Lower leg skin (tissue), 4 donors: ENCODE data around the gene DISP2. TPM values are rescaled to one million over a fixed set of nuclear protein-coding genes. Genes with fewer than 3 reads are reported as not detected.

Source experiments
- DNase-seq, 2 donors: peaks; one replicate each; pipeline ENCODE4 v3.0.0-alpha.2; 2019; ENCODE audit warnings: low spot score in 2 of 2
- H3K4me3 ChIP-seq: fragments of 200-600 bp; sonication (generic); 2 replicates; pipeline ENCODE4 v1.5.1; 2017; ENCODE audit warnings: mild to moderate bottlenecking, low read depth; ENCODE audit not compliant: poor library complexity, severe bottlenecking
- POLR2A ChIP-seq, 2 donors: fragments of 450-650 bp; IDR thresholded peaks; one replicate each; pipeline ENCODE4 v1.6.1; 2016 to 2017; ENCODE audit warnings: antibody characterized with exemption in 2 of 2, mild to moderate bottlenecking in 1 of 2, moderate library complexity in 1 of 2
- WGBS, 2 donors: methylation state at CpG; one replicate each; pipeline ENCODE4 v1.1.5; 2018; 5-methylcytosine and 5-hydroxymethylcytosine counted together
- intact Hi-C: fragments of 100-400 bp; cut with DNase I; formaldehyde crosslinking; loops from one replicate; pipeline ENCODE4 v1.15.0; 2023; ENCODE audit warnings: low total_unique reads
- total RNA-seq, 4 donors: library from RNA; depleted of rRNA; stranded (reverse); fragments of >200 nt; gene quantifications; one replicate each; pipeline ENCODE4 v1.1.0, GENCODE V29; 2016
- TF ChIP-seq, protein P1 (sequence below), 3 donors: fragments of 450-650 bp; IDR thresholded peaks; one replicate each; pipeline ENCODE4 v1.5.1; 2016; ENCODE audit warnings: antibody characterized with exemption in 3 of 3, mild to moderate bottlenecking in 3 of 3, moderate library complexity in 2 of 3

DISP2 gene
- total RNA-seq, 4 donors from 2014 or later: 0.05 to 0.08 (median 0.06) TPM; not detected in 1

DNA sequence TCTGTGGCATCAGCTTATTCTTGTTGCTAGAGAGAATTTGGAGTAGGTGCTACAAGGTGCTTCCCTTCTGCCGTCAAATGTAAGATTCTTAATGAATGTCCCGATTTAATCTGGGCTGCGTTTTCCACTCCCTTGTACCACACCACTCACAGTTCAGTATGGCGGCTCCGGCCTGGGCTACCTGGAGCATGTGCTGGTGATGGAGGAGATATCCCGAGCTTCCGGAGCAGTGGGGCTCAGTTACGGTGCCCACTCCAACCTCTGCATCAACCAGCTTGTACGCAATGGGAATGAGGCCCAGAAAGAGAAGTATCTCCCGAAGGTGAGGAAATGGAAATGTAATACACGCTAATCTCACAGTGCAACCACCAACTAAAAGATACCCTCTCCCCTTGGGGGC lies 52.5 kb downstream of the DISP2 start:
- intact Hi-C loops: no loop called here
- 96 to 98% methylated on average over 11 of the region's 11 CpGs for WGBS, 2 donors
- DNase-seq: no peak
- TF ChIP-seq POLR2A (IDR thresholded peaks at IDR 0.05): no peak
- TF ChIP-seq, protein P1, sequence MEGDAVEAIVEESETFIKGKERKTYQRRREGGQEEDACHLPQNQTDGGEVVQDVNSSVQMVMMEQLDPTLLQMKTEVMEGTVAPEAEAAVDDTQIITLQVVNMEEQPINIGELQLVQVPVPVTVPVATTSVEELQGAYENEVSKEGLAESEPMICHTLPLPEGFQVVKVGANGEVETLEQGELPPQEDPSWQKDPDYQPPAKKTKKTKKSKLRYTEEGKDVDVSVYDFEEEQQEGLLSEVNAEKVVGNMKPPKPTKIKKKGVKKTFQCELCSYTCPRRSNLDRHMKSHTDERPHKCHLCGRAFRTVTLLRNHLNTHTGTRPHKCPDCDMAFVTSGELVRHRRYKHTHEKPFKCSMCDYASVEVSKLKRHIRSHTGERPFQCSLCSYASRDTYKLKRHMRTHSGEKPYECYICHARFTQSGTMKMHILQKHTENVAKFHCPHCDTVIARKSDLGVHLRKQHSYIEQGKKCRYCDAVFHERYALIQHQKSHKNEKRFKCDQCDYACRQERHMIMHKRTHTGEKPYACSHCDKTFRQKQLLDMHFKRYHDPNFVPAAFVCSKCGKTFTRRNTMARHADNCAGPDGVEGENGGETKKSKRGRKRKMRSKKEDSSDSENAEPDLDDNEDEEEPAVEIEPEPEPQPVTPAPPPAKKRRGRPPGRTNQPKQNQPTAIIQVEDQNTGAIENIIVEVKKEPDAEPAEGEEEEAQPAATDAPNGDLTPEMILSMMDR (IDR thresholded peaks at IDR 0.05): no peak
- H3K4me3 ChIP-seq: no peak overlapping the region

DNA sequence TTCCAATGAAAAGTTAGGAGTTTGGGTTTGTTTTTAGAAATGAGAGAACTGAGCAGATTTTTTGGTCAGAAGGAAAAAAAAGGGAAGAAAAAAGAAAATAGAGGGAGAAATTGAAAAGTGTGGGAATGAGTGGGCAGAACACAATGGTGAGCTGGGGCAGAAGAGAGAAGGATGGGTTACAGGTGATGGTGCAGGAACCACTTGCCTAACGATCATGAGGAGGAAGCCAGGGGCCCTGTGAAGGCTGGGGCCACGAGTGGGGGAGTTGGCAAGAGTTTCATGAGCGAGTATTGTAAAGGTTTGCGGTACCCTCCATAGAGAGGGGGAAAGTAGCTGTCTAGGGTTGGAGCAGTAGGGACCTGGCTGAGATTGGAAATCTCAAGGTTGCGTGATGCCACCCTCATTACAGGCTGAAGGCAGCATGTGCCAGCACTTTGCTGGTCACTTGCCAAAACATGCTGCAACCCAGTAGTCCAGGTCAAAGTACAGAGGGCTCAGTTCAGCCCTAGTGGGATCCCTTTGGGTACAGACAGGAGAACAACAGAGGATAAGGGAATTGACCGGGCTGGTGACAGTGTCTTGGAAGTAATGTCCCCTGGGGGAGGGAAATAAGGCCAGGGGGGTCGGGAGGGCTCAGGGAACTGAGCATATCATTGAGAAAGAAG lies 54.2 kb downstream of the DISP2 start:
- 86 to 90% methylated on average over 7 of the region's 7 CpGs for WGBS, 2 donors
- DNase-seq: no peak
- intact Hi-C loops: no loop called here
- TF ChIP-seq, protein P1 (IDR thresholded peaks at IDR 0.05): no peak
- no peak for TF ChIP-seq POLR2A (IDR thresholded peaks at IDR 0.05)
- H3K4me3 ChIP-seq: no peak overlapping the region

DNA sequence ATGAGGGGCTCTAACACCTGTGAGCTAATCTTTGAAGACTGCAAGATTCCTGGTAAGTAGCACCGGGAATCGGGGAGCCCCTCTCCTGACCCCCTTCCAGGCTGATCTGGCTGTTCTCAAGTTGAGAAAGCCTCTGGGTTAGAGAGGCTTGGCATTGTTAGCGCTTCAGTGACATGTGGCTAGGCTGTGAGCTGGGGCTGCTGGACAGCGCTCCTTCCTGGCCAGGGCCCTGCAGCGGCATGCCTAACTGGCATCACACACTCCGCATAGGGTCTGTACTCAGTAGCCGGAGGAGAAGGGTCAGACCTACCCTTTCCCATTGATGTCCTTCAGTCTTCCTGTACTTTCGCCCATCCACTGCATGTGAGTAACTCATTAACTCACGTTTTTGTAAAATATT lies 55.0 kb downstream of the DISP2 start:
- TF ChIP-seq, protein P1 (IDR thresholded peaks at IDR 0.05): no peak
- TF ChIP-seq POLR2A (IDR thresholded peaks at IDR 0.05): no peak
- intact Hi-C loops: no loop called here
- WGBS, 2 donors: 92 to 93% methylated on average over 9 of the region's 9 CpGs
- H3K4me3 ChIP-seq: no peak overlapping the region
- no peak for DNase-seq

DNA sequence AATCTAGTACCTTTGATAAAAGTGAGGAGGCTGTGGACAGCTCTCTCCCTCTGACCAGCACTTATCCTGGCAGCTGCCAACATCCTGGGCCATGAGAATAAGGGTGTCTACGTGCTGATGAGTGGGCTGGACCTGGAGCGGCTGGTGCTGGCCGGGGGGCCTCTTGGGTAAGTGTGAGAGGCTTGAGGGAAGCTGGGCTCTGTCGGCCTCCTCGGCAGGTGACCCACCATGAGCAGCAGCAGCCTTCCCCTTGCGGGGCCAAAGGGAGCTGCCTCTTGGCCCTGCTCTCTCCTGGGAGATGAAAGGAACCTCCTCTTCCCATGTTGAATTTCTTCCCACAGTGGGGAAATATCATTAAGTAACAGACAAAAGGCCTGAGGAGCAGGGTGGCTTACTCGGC lies 56.8 kb downstream of the DISP2 start:
- no peak for TF ChIP-seq POLR2A (IDR thresholded peaks at IDR 0.05)
- TF ChIP-seq, protein P1 (IDR thresholded peaks at IDR 0.05): no peak
- no peak overlapping the region for H3K4me3 ChIP-seq
- no peak for DNase-seq
- WGBS, 2 donors: 87 to 92% methylated on average over 7 of the region's 7 CpGs
- intact Hi-C loops: no loop called here

DNA sequence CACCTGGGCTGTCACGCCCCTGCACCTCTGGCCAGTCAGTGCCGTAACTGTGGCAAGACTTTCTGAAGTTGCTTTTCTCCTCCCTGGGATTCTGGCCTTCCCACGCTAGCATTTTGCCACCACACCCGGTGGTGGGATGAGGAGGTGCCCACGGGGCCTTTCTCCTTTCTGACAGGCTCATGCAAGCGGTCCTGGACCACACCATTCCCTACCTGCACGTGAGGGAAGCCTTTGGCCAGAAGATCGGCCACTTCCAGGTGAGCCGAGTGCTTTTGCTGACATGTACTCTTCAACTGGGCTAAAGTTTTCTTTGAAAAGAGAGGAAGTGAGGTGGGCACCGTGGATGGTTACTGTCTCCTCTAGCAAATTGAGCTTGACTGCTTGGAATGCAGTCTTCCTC lies 57.2 kb downstream of the DISP2 start:
- no peak overlapping the region for H3K4me3 ChIP-seq
- 76 to 87% methylated on average over 9 to 10 of the region's 10 CpGs for WGBS, 2 donors
- TF ChIP-seq, protein P1 (IDR thresholded peaks at IDR 0.05): no peak
- no peak for TF ChIP-seq POLR2A (IDR thresholded peaks at IDR 0.05)
- no peak for DNase-seq
- intact Hi-C loops: no loop called here

DNA sequence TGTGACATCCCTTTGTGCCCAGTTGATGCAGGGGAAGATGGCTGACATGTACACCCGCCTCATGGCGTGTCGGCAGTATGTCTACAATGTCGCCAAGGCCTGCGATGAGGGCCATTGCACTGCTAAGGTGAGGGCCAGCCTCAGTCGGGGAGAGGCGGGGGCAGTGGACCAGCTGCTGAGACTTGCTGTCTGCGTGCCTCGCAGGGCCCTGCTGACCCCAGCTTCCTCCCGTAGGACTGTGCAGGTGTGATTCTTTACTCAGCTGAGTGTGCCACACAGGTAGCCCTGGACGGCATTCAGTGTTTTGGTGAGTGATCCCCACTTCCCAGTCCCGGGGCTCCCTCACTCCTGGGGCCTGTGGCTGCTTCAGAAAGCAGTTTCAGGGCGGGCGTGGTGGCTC lies 58.0 kb downstream of the DISP2 start:
- TF ChIP-seq, protein P1 (IDR thresholded peaks at IDR 0.05): no peak
- no peak for TF ChIP-seq POLR2A (IDR thresholded peaks at IDR 0.05)
- WGBS, 2 donors: 95 to 96% methylated on average over 14 of the region's 14 CpGs
- H3K4me3 ChIP-seq: no peak overlapping the region
- intact Hi-C loops: no loop called here
- DNase-seq: no peak
